NAMALWA (cell line): Measurements from ENCODE around the gene CLUH.
"Not testable (repeated sequence)": the region's sequence is repeated elsewhere in the genome, so short reads cannot be mapped to it uniquely, and the experiment has no call there.

Experiments used
- DNase-seq: peaks from one replicate; pipeline ENCODE4 v3.0.0-alpha.2; 2015; ENCODE audit warnings: low spot score

Gene CLUH

DNA sequence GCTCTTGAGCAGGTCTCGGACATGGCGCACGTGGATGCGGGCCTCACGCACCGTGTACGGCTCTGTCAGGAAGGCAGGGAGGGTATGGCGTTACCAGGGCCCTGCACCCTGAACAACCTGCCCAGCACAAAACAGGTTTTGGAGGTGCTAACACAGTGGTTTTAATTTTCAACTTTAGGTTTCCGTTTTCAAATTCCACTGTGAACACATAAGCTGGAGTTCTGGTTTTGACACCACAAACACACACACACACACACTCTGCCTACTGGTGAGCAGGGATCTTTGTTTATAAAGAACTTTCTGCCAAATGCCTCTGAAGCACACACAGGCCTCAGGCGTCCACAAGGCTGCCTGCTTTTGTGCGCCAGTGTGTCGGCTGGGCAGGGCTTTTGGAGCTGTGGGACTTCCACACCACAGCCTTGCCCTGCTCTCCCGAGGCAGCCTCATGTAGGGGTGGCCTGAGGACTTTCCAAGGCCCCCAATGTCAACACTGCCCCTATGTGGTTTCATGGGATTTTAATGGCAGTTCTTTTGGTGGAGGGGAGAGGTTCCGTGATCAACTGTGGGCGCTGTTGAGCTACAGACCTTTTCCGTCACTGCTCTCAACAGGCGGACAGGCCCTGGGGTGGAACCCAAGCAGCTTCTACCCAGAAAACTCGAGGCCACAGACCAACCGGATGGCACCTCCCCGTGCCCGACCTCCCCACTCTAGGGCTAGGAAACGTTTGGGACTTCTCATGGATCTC, 9.4 kb downstream of the CLUH start:
- no peak for DNase-seq

GRCh38 chr17:2701161-2701995, 10.2 kb downstream of the CLUH start:
- no peak for DNase-seq

GRCh38 chr17:2700491-2701141, 10.9 kb downstream of the CLUH start:
- no peak for DNase-seq

- DNase-seq = no peak
Observed at GRCh38 chr17:2700030-2700490, 11.5 kb downstream of the CLUH start.

DNA sequence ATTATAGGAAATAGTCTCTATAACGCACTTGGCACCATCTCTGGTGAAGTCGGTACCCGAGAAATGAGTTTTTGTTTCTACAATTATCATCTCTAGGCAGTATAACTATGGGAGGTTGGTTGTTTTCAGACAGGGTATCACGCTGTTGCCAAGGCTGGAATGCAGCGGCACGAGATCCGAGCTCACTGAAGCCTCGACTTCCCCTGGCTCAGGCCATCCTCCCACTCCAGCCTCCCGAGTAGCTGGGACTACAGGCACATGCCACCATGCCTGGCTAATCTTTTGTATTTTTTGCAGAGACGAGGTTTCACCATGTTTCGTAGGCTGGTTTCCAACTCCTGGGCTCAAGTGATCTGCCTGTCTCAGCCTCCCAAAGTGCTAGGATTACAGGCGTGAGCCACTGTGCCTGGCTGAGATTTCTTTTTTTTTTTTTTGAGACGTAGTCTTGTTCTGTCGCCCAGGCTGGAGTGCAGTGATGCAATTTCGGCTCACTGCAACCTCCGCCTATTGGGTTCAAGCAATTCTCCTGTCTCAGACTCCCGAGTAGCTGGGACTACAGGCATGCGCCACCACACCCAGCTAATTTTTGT, 12.3 kb downstream of the CLUH start:
- not testable (repeated sequence) for DNase-seq

GRCh38 chr17:2697611-2698162, 13.9 kb downstream of the CLUH start:
- DNase-seq = no peak

- no peak for DNase-seq
Observed at GRCh38 chr17:2695961-2696760, 15.4 kb downstream of the CLUH start.

GRCh38 chr17:2695243-2695960, 16.2 kb downstream of the CLUH start:
- DNase-seq = no peak

- DNase-seq = no peak
Observed at GRCh38 chr17:2694381-2695242, 17.0 kb downstream of the CLUH start.

DNA sequence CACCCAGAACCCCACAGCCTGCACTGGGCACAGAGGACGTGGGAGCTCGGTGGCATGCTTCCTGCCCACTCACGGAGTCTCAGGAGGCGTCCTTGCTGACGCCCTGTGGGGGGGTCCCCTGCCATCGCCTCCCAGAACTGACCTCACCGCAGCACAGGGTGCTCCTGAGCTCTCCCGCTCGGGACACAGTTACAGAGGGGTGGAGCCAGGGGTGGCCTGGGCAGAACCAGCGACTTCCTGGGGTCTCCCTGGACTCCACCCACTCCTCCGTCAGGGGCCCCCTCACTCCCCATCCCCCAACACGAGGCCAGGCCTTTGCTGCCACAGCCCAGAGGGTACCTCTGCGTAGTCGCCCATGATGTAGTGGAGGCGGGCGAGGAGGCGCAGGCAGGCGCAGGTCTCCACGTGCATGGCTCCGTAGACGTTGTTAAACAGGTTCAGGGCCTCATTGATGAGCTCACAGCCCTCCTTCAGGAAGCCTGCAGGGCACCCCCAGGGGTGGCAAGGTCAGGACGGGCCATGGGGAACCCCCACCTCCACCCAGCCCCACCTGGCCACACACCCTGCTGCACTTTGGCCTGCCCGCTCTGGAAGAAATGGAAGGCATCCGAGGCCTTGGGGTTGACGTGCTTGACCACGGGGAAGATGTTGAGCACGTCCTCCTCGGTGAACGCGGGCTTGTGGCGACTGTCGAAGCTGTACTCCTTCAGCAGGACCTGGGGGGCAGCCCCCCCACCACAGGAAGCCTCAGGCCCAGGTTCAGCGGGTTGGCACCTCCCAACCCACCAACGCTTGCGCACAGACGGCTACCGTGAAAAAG, 17.8 kb downstream of the CLUH start:
- no peak for DNase-seq

GRCh38 chr17:2692781-2693135, 18.8 kb downstream of the CLUH start:
- DNase-seq = no peak

- DNase-seq = no peak
Observed at GRCh38 chr17:2691965-2692780, 19.4 kb downstream of the CLUH start.

GRCh38 chr17:2691069-2691871, 20.3 kb downstream of the CLUH start:
- DNase-seq = no peak

DNA sequence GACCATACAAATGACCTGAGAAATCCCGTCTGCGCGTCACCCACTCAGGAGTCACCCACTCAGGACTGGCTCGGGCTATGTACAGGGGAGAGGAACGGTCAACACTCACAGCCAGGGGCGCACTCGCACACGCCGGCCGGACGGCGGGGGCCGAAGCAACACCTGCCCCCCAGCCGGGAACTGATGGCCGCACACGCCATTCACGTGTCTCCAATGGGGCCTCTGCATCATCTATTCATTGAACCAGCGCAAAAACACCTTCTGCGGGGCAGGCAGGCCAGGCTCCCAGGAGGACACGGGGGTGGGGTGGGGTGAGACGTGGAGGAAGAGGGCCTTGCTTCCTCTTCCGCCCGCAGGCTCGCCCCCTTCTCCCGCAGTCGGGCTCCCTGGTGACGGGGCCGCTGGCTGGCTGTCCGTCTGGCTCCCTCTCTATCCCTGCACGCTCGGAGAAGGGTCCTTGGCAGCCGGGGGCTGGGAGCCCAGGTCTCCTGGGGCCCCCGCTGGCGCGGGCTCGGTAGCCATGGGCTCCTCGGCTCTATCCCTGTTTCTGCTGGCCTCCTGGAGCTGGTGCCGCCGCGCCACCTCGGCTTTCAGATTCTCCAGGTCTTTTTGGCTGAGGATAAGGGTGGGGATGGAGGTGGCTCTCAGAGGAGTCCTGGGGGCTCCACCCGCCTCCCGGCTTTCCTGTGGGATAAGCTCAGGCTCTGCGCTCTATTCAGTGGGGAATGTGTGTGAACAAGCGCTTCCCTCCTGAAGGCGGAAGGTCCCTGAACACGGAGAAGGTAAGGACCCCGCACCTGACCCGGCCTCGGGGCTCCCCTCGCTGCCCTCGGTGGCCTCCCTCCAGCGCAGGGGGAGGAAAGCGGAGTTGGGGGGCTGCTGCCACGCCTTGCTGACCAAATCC, 21.1 kb downstream of the CLUH start:
- DNase-seq = no peak

- no peak for DNase-seq
Observed at GRCh38 chr17:2689411-2690164, 22.0 kb downstream of the CLUH start.
